IPS-15b (cell line): ENCODE data around the gene HSD17B8.

Source experiments
- H3K27me3 ChIP-seq: one replicate; pipeline ENCODE4 v1.6.1; 2013; ENCODE audit warnings: low read length; ENCODE audit not compliant: control insufficient read depth, insufficient read depth
- H3K36me3 ChIP-seq: one replicate; pipeline ENCODE4 v1.6.1; 2013; ENCODE audit warnings: low read length; ENCODE audit not compliant: control insufficient read depth, insufficient read depth
- H3K4me1 ChIP-seq: one replicate; pipeline ENCODE4 v1.6.1; 2013; ENCODE audit warnings: mild to moderate bottlenecking, low read length; ENCODE audit not compliant: control insufficient read depth, insufficient read depth
- H3K4me3 ChIP-seq: one replicate; pipeline ENCODE4 v1.5.1; 2013; ENCODE audit warnings: low read depth, low read length
- H3K9ac ChIP-seq: one replicate; pipeline ENCODE4 v1.6.1; 2013; ENCODE audit warnings: low read depth, mild to moderate bottlenecking, low read length
- H3K9me3 ChIP-seq: one replicate; pipeline ENCODE4 v1.6.1; 2013; ENCODE audit warnings: mild to moderate bottlenecking, low read length; ENCODE audit not compliant: control insufficient read depth, insufficient read depth

HSD17B8 gene

DNA sequence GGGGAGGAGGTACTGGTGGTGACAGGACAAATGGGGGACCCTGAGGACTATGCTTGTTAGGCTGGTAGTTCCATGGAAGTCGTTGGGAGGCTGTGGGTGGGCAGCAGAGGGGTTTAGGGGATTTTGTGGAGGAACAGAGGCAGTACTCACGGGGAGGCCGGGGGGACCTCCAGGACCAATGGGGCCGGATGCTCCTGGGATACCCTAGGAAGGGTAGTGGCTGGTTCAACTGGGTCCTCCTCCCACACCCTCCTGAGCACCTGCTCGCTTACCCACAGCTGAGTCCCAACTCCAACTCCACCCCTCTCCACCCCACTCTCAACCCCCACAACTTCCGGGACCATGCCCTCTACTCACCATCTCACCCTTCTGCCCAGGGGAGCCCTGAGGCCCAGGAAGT lies 38.1 kb upstream of the HSD17B8 start:
- no peaks in the 10 kb centered on the region for H3K36me3 ChIP-seq
- H3K4me3 ChIP-seq: no peak overlapping the region
- H3K27me3 ChIP-seq: peaks cover 9% of the 10 kb centered on the region
- H3K9ac ChIP-seq: no peak overlapping the region
- peaks cover 3% of the 10 kb centered on the region for H3K4me1 ChIP-seq
- no peaks in the 10 kb centered on the region for H3K9me3 ChIP-seq

DNA sequence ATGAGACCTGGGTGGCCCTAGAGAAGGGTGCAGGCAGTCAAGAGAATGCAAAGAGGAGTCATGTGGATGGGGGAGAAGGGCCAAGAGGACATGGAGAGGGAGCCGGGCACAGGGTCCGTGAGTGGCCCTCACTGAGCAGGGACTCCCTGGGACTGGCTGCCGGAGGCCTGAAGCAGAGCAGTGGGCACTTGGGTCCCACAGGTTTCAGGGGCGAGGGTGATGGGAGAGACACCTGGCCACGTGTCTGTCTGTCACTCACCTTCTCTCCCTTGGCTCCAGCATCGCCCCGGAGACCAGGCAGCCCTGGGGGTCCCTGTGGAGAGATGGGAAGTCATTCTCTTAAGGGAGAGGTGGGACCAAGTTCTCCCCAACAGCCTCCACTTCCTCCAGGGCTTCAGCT lies 37.6 kb upstream of the HSD17B8 start:
- Histone ChIP-seq H3K36me3 (no peaks in the 10 kb centered on the region), H3K4me1 (peaks cover 3% of the 10 kb centered on the region), H3K9ac (no peak overlapping the region), H3K27me3 (peaks cover 8% of the 10 kb centered on the region), H3K9me3 (no peaks in the 10 kb centered on the region), H3K4me3 (no peak overlapping the region)

GRCh38 chr6:33167374-33168283 lies 36.8 kb upstream of the HSD17B8 start:
- peaks cover under 1% of the 10 kb centered on the region for H3K27me3 ChIP-seq
- no peaks in the 10 kb centered on the region for H3K9me3 ChIP-seq
- H3K4me3 ChIP-seq: no peak overlapping the region
- no peaks in the 10 kb centered on the region for H3K4me1 ChIP-seq
- H3K9ac ChIP-seq: no peak overlapping the region
- no peaks in the 10 kb centered on the region for H3K36me3 ChIP-seq

GRCh38 chr6:33168284-33168601 lies 36.2 kb upstream of the HSD17B8 start:
- no peaks in the 10 kb centered on the region for H3K9me3 ChIP-seq
- no peak overlapping the region for H3K9ac ChIP-seq
- no peak overlapping the region for H3K4me3 ChIP-seq
- H3K36me3 ChIP-seq: no peaks in the 10 kb centered on the region
- H3K4me1 ChIP-seq: no peaks in the 10 kb centered on the region
- H3K27me3 ChIP-seq: no peaks in the 10 kb centered on the region

GRCh38 chr6:33168639-33169038 lies 35.8 kb upstream of the HSD17B8 start:
- H3K27me3 ChIP-seq: no peaks in the 10 kb centered on the region
- no peak overlapping the region for H3K4me3 ChIP-seq
- H3K36me3 ChIP-seq: no peaks in the 10 kb centered on the region
- no peaks in the 10 kb centered on the region for H3K4me1 ChIP-seq
- no peak overlapping the region for H3K9ac ChIP-seq
- no peaks in the 10 kb centered on the region for H3K9me3 ChIP-seq

DNA sequence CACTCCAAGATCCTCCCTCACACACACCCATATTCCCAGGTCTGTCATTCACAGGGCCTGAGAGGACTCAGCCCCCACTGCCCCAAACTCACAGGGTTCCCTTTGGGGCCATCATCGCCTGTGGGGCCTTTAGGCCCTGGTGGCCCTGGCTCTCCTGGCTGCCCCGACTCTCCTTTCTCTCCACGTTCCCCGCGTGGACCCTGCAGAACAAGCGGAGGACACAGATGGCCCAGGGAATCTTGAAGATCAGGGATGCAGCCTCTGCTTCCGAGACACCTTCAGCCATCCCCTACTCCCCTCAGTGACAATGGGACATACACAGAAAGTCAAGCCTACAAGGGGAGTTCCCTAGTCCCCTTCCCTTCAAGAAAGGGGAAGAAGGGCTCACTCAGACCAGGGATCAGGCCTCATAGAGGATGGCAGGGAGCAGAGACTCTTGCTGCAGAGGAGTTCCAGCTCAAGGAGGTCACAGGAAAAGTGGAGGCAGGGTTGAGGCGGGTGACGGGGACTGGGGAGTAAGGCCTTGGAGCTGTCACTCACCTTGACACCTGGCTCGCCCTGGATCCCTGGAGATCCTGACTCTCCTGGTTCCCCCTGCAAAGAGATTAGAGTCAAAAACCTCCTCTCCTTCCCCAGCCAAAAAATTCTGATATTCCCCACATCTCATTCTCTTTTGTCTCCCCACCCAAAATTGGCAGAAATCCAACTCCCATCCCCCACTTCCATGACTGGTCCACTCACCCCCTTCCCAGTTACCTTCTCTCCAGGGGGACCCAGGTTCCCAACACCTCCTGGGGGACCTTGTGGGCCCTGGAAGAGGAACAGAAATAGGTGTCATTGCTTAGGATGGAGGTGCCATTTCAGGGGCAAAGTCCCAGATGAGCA lies 34.9 kb upstream of the HSD17B8 start:
- no peaks in the 10 kb centered on the region for H3K4me1 ChIP-seq
- H3K36me3 ChIP-seq: no peaks in the 10 kb centered on the region
- H3K27me3 ChIP-seq: no peaks in the 10 kb centered on the region
- no peak overlapping the region for H3K4me3 ChIP-seq
- no peaks in the 10 kb centered on the region for H3K9me3 ChIP-seq
- H3K9ac ChIP-seq: no peak overlapping the region

GRCh38 chr6:33170176-33171015 lies 34.1 kb upstream of the HSD17B8 start:
- Histone ChIP-seq H3K36me3 (no peaks in the 10 kb centered on the region), H3K27me3 (no peaks in the 10 kb centered on the region), H3K9me3 (no peaks in the 10 kb centered on the region), H3K4me3 (no peak overlapping the region), H3K9ac (no peak overlapping the region), H3K4me1 (no peaks in the 10 kb centered on the region)

- Histone ChIP-seq H3K27me3 (no peaks in the 10 kb centered on the region), H3K4me1 (no peaks in the 10 kb centered on the region), H3K36me3 (no peaks in the 10 kb centered on the region), H3K4me3 (no peak overlapping the region), H3K9ac (no peak overlapping the region), H3K9me3 (no peaks in the 10 kb centered on the region)
Observed at GRCh38 chr6:33171016-33171879, 33.2 kb upstream of the HSD17B8 start.

GRCh38 chr6:33171880-33172687 lies 32.4 kb upstream of the HSD17B8 start:
- H3K4me3 ChIP-seq: no peak overlapping the region
- H3K27me3 ChIP-seq: no peaks in the 10 kb centered on the region
- no peaks in the 10 kb centered on the region for H3K4me1 ChIP-seq
- no peaks in the 10 kb centered on the region for H3K36me3 ChIP-seq
- H3K9ac ChIP-seq: no peak overlapping the region
- no peaks in the 10 kb centered on the region for H3K9me3 ChIP-seq

DNA sequence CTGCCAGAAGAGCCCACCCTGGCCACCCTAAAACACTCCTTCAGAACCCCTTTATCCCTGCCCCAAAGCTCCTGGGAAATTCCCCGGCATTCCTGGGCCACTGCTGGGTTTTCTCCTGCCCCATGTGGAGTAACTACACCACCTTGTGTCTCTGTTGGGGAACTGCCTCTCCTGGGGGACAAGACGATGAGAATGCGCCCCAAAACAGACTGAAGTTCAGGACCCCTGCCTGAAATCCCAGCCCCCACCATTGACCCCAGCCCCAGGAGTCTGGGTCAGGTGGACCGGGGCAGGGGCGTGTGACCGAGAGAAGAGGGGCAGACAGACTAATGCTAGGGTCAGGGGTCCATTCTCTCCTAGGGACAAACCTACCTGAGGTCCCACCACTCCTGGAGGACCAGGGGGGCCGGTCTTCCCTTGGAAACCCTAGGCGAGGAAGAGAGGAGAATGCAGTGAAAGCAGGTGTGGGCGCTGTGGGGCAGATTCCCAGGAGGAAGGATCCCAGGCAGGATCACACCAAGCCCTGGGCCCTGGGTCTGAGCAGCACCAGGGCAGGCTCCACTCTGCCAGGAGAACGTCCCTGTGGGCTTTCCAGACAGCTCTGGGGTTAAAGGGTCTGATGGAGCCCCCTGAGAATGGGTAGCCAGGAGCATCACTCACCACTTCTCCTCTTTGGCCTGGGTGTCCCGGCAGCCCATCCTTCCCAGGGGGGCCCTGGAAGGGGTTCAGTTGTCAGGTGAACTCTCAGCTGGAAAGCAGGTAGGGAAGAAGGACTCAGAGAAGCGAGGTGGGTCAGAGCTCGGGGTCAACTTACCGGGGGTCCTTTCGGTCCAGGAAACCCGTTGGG lies 31.5 kb upstream of the HSD17B8 start:
- no peak overlapping the region for H3K4me3 ChIP-seq
- no peaks in the 10 kb centered on the region for H3K27me3 ChIP-seq
- H3K4me1 ChIP-seq: no peaks in the 10 kb centered on the region
- no peaks in the 10 kb centered on the region for H3K9me3 ChIP-seq
- no peaks in the 10 kb centered on the region for H3K36me3 ChIP-seq
- H3K9ac ChIP-seq: no peak overlapping the region
